Activated gamma-delta T cell treated with Interleukin-2 at 50 U/mL for 16 hours (primary cell): ENCODE data around the gene OR2H2.

Experiments used
- DNase-seq: peaks from one replicate; pipeline ENCODE4 v3.0.0-alpha.2; 2020

The OR2H2 gene

GRCh38 chr6:29631209-29631810 lies 46.4 kb downstream of the OR2H2 start:
- no peak for DNase-seq

- peak; percentile 56 for DNase-seq
Observed at GRCh38 chr6:29631860-29632731, 47.2 kb downstream of the OR2H2 start.

GRCh38 chr6:29632789-29633533 lies 48.0 kb downstream of the OR2H2 start, which contains the start of gene GABBR1:
Gene GABBR1 (minus strand): TSS chr6:29633183. CDS start chr6:29632385, 798 bp downstream.
- DNase-seq, result peak; percentile 56

GRCh38 chr6:29633534-29633905 lies 48.6 kb downstream of the OR2H2 start:
- no peak for DNase-seq

GRCh38 chr6:29637247-29637646 lies 52.3 kb downstream of the OR2H2 start:
- no peak for DNase-seq
